Stimulated activated CD8-positive, alpha-beta memory T cell treated with anti-CD3 and anti-CD28 coated beads, Interleukin-7, amount 100 ng/mL, for 4 hours (primary cell): Measurements from ENCODE around the gene PMIS2.

Source experiments
- DNase-seq, 2 donors: peaks; one replicate each; pipeline ENCODE4 v3.0.0-alpha.2; 2020; ENCODE audit warnings: low read depth in 2 of 2

PMIS2 gene

GRCh38 chr19:35628565-35629331 lies 42.8 kb downstream of the PMIS2 start, which contains the start of gene RBM42:
TSS of gene RBM42 (plus strand) at chr19:35629036. CDS start at chr19:35629154, 118 bp downstream.
- DNase-seq: peak; percentile 92 to 96

- DNase-seq: no peak
Observed at GRCh38 chr19:35629332-35629633, 43.3 kb downstream of the PMIS2 start.

GRCh38 chr19:35633727-35634440 lies 47.9 kb downstream of the PMIS2 start:
- DNase-seq: no peak

- DNase-seq: no peak
Observed at GRCh38 chr19:35636651-35637050, 50.7 kb downstream of the PMIS2 start.
